Measurements from ENCODE around the gene LY6G5C.

The LY6G5C gene

GRCh38 chr6:31634969-31635575, 45.8 kb downstream of the LY6G5C start:
- DNase-seq = no peak

DNA sequence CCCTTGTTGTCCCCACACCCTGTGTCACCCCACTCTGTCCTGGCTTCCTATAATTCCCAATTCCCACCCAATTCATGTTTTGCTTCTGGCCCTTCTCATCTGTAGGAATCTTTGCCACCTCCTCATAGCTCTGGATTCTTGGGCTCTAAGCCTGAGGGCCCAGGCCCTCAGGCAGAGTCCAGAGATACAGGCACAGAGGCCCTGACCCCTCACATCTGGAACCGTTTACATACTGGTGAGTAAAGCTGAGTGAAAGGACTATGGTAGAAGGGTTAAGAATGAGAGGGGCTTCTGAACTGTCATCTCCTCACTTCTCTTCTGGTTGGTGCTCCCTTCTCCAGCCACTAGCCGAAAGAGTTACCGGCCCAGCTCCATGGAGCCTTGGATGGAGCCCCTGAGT, 46.7 kb downstream of the LY6G5C start:
- DNase-seq = no peak

GRCh38 chr6:31633447-31633846, 47.4 kb downstream of the LY6G5C start:
- no peak for DNase-seq

DNA sequence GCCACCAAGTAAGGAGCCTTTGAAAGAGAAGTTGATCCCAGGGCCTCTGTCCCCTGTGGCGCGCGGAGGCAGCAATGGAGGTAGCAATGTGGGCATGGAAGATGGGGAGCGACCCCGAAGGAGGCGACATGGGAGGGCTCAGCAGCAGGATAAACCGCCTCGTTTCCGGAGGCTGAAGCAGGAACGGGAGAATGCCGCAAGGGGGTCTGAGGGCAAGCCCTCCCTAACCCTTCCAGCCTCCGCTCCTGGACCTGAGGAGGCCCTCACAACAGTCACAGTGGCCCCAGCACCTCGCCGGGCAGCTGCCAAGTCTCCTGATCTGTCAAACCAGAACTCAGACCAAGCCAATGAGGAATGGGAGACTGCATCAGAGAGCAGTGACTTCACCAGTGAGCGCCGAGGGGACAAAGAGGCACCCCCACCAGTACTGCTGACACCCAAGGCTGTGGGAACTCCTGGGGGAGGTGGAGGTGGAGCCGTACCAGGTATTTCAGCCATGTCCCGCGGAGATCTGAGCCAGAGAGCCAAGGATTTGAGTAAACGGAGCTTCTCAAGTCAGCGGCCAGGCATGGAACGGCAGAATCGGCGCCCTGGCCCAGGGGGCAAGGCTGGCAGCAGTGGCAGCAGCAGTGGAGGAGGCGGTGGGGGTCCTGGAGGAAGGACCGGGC, 48.5 kb downstream of the LY6G5C start:
- no peak for DNase-seq

GRCh38 chr6:31631681-31632278, 49.1 kb downstream of the LY6G5C start:
- no peak for DNase-seq

GRCh38 chr6:31631209-31631608, 49.7 kb downstream of the LY6G5C start:
- DNase-seq = no peak

DNA sequence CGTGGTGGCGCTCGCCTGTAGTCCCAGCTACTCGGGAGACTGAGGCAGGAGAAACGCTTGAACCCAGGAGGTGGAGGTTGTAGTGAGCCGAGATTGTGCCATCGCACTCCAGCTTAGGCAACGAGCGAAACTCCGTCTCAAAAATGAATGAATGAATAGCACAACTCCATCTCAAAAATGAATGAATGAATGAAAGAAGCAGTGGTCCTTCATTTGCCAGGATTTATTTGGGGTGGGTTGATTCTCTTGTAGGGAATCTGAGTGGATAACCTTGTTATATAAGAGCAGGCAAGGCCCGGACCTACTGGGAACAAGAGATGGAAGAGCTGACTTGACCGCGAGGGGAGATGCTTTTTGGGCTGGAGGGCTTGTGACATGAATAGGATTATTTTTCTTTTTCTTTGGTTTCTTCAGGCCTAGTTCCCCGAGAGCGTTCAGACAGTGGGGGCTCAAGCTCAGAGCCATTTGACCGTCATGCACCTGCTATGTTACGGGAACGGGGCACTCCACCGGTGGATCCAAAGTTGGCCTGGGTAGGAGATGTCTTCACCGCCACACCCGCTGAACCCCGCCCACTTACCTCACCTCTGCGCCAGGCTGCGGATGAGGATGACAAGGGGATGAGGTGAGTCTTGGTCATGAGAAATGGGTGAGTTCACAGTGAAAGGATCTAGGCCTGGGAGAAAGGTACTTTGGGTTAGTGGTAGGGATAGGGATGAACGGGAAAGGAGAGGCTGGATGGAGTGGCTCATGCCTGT, 50.5 kb downstream of the LY6G5C start:
- DNase-seq = no peak

DNA sequence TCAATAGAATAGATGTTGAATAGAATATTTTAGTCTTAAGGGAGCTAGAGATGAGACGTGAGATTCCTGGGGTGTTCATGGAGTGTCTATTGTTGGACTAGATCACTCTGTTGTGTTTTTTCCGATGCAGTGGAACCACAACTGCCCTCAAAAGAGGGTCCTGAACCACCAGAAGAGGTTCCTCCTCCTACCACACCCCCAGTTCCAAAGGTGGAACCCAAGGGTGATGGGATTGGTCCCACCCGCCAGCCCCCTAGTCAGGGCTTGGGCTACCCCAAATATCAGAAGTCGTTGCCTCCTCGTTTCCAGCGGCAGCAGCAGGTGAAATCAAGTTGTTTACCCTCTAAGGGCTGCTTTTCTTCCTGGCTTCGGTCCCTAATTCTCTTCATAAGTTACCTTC, 51.9 kb downstream of the LY6G5C start:
- no peak for DNase-seq

GRCh38 chr6:31627690-31628287, 53.1 kb downstream of the LY6G5C start:
- no peak for DNase-seq

GRCh38 chr6:31626952-31627351, 53.9 kb downstream of the LY6G5C start:
- no peak for DNase-seq

Measured in stimulated activated CD4-positive, alpha-beta T cell treated with anti-CD3 and anti-CD28 coated beads, Interleukin-4, amount 100 ng/mL, for 1 hour (primary cell).